ENCODE measurements around the gene KIAA0513. TPM values are rescaled to one million over a fixed set of nuclear protein-coding genes. Genes with fewer than 3 reads are reported as not detected.

KIAA0513 gene
- total RNA-seq, 4 donors from 2014 or later: 18.5 to 41.3 (median 34.5) TPM

- H3K27ac ChIP-seq: no peak overlapping the region
- no peaks in the 10 kb centered on the region for H3K9me3 ChIP-seq
- intact Hi-C loops (cut with DNase I; ENCODE audit: low total_unique reads) (no loop called here), in situ Hi-C loops (cut with MboI; ENCODE audit: low pct_ligation_motif_present in 1 of 4, low pct_unique_long_range_greater_than_20kb in 1 of 4, low sequenced_read_pairs in 3 of 4) (no loop called here)
- no peak for TF ChIP-seq POLR2A (IDR thresholded peaks at IDR 0.05)
- TF ChIP-seq POLR2AphosphoS5 (IDR thresholded peaks at IDR 0.05): no peak
- no peak for TF ChIP-seq CTCF (IDR thresholded peaks at IDR 0.05)
- no peak for TF ChIP-seq EP300 (IDR thresholded peaks at IDR 0.05; ENCODE audit: low read depth)
- H3K4me3 ChIP-seq: no peak overlapping the region
- no peaks in the 10 kb centered on the region for H3K36me3 ChIP-seq
- DNase-seq: no peak
- WGBS, 2 donors (ENCODE audit: low coverage in 1 of 2): 89% methylated on average over 10 of the region's 10 CpGs; no CpG with 5 or more reads in 1 of the 2 donors
- H3K4me1 ChIP-seq: peaks cover 0 to 2% (median 0%) of the 10 kb centered on the region in 4 donors
- peaks cover 4% of the 10 kb centered on the region for H3K27me3 ChIP-seq
Measured at GRCh38 chr16:85100265-85100664, 72.7 kb downstream of the KIAA0513 start.

GRCh38 chr16:85101956-85102630, 74.5 kb downstream of the KIAA0513 start:
- WGBS, 2 donors (ENCODE audit: low coverage in 1 of 2): 67 to 83% methylated on average over 3 to 11 of the region's 11 CpGs
- in situ Hi-C loops (cut with MboI; ENCODE audit: low pct_ligation_motif_present in 1 of 4, low pct_unique_long_range_greater_than_20kb in 1 of 4, low sequenced_read_pairs in 3 of 4) (no loop called here), intact Hi-C loops (cut with DNase I; ENCODE audit: low total_unique reads) (no loop called here)
- H3K36me3 ChIP-seq: no peaks in the 10 kb centered on the region
- no peak for DNase-seq
- H3K4me3 ChIP-seq: no peak overlapping the region
- H3K27ac ChIP-seq: no peak overlapping the region
- peaks cover 0 to 3% (median 0%) of the 10 kb centered on the region in 4 donors for H3K4me1 ChIP-seq
- no peaks in the 10 kb centered on the region for H3K9me3 ChIP-seq
- TF ChIP-seq EP300 (IDR thresholded peaks at IDR 0.05; ENCODE audit: low read depth): no peak
- no peak for TF ChIP-seq POLR2AphosphoS5 (IDR thresholded peaks at IDR 0.05)
- TF ChIP-seq POLR2A (IDR thresholded peaks at IDR 0.05): no peak
- no peak for TF ChIP-seq CTCF (IDR thresholded peaks at IDR 0.05)
- H3K27me3 ChIP-seq: peaks cover 4% of the 10 kb centered on the region

GRCh38 chr16:85103114-85104079, 75.8 kb downstream of the KIAA0513 start:
- WGBS, 2 donors (ENCODE audit: low coverage in 1 of 2): 84 to 86% methylated on average over 10 to 23 of the region's 23 CpGs
- peaks cover 0 to 3% (median 0%) of the 10 kb centered on the region in 4 donors for H3K4me1 ChIP-seq
- H3K4me3 ChIP-seq: no peak overlapping the region
- intact Hi-C loops (cut with DNase I; ENCODE audit: low total_unique reads): no loop called here
- in situ Hi-C loops (cut with MboI; ENCODE audit: low pct_ligation_motif_present in 1 of 4, low pct_unique_long_range_greater_than_20kb in 1 of 4, low sequenced_read_pairs in 3 of 4): no loop called here
- TF ChIP-seq POLR2AphosphoS5 (IDR thresholded peaks at IDR 0.05): no peak
- TF ChIP-seq POLR2A (IDR thresholded peaks at IDR 0.05): no peak
- TF ChIP-seq CTCF (IDR thresholded peaks at IDR 0.05): no peak
- TF ChIP-seq EP300 (IDR thresholded peaks at IDR 0.05; ENCODE audit: low read depth): no peak
- no peak for DNase-seq
- H3K27ac ChIP-seq: no peak overlapping the region
- no peaks in the 10 kb centered on the region for H3K27me3 ChIP-seq
- no peaks in the 10 kb centered on the region for H3K9me3 ChIP-seq
- no peaks in the 10 kb centered on the region for H3K36me3 ChIP-seq

- intact Hi-C loops (cut with DNase I; ENCODE audit: low total_unique reads) (no loop called here), in situ Hi-C loops (cut with MboI; ENCODE audit: low pct_ligation_motif_present in 1 of 4, low pct_unique_long_range_greater_than_20kb in 1 of 4, low sequenced_read_pairs in 3 of 4) (no loop called here)
Measured at GRCh38 chr16:85104147-85104546, 76.6 kb downstream of the KIAA0513 start.

More at GRCh38 chr16:85104147-85104546, 76.6 kb downstream of the KIAA0513 start:
- Histone ChIP-seq H3K27me3 (no peaks in the 10 kb centered on the region), H3K4me3 (no peak overlapping the region), H3K27ac (no peak overlapping the region), H3K4me1 (peaks cover 0 to 3% (median 0%) of the 10 kb centered on the region in 4 donors), H3K9me3 (no peaks in the 10 kb centered on the region), H3K36me3 (no peaks in the 10 kb centered on the region)
- TF ChIP-seq POLR2AphosphoS5 (IDR thresholded peaks at IDR 0.05): no peak
- no peak for TF ChIP-seq EP300 (IDR thresholded peaks at IDR 0.05; ENCODE audit: low read depth)
- TF ChIP-seq POLR2A (IDR thresholded peaks at IDR 0.05): no peak
- TF ChIP-seq CTCF (IDR thresholded peaks at IDR 0.05): no peak
- 80 to 87% methylated on average over 6 to 12 of the region's 12 CpGs for WGBS, 2 donors (ENCODE audit: low coverage in 1 of 2)
- no peak for DNase-seq
